Measurements from ENCODE around the gene RHD. TPM values are rescaled to one million over a fixed set of nuclear protein-coding genes. Genes with fewer than 3 reads are reported as not detected.

Gene RHD
- total RNA-seq, 1 donor from 2014 or later, result not detected

- Mint-ChIP-seq H3K36me3 (peaks cover 20% of the 10 kb centered on the region), H3K4me3 (no peak overlapping the region), H3K27me3 (no peaks in the 10 kb centered on the region), H3K27ac (no peak overlapping the region), H3K9me3 (no peaks in the 10 kb centered on the region), H3K4me1 (ENCODE audit: unreplicated experiment) (no peaks in the 10 kb centered on the region)
- no peak for TF ChIP-seq CTCF (conservative IDR thresholded peaks at IDR 0.05)
- no peak for DNase-seq (ENCODE audit: extremely low spot score, unreplicated experiment)
Measured at GRCh38 chr1:25347556-25347955, 75.2 kb downstream of the RHD start.

- H3K36me3 Mint-ChIP-seq, result peaks cover 15% of the 10 kb centered on the region
- H3K27me3 Mint-ChIP-seq, result no peaks in the 10 kb centered on the region
- H3K4me3 Mint-ChIP-seq, result no peak overlapping the region
- H3K9me3 Mint-ChIP-seq, result no peaks in the 10 kb centered on the region
- no peak overlapping the region for H3K27ac Mint-ChIP-seq
- DNase-seq (ENCODE audit: extremely low spot score, unreplicated experiment), result no peak
- H3K4me1 Mint-ChIP-seq (ENCODE audit: unreplicated experiment), result no peaks in the 10 kb centered on the region
- TF ChIP-seq CTCF (conservative IDR thresholded peaks at IDR 0.05), result no peak
Measured at GRCh38 chr1:25349606-25350005, 77.3 kb downstream of the RHD start.

- TF ChIP-seq CTCF (conservative IDR thresholded peaks at IDR 0.05), result no peak
- Mint-ChIP-seq H3K27me3 (no peaks in the 10 kb centered on the region), H3K4me3 (no peak overlapping the region), H3K36me3 (peaks cover 25% of the 10 kb centered on the region), H3K27ac (no peak overlapping the region), H3K9me3 (no peaks in the 10 kb centered on the region), H3K4me1 (ENCODE audit: unreplicated experiment) (no peaks in the 10 kb centered on the region)
- DNase-seq (ENCODE audit: extremely low spot score, unreplicated experiment), result no peak
Measured at GRCh38 chr1:25355841-25356395, 83.6 kb downstream of the RHD start.

GRCh38 chr1:25356441-25356840, 84.1 kb downstream of the RHD start:
- Mint-ChIP-seq H3K9me3 (no peaks in the 10 kb centered on the region), H3K4me1 (ENCODE audit: unreplicated experiment) (no peaks in the 10 kb centered on the region), H3K36me3 (peaks cover 29% of the 10 kb centered on the region), H3K27me3 (no peaks in the 10 kb centered on the region), H3K4me3 (no peak overlapping the region), H3K27ac (no peak overlapping the region)
- TF ChIP-seq CTCF (conservative IDR thresholded peaks at IDR 0.05), result no peak
- no peak for DNase-seq (ENCODE audit: extremely low spot score, unreplicated experiment)

GRCh38 chr1:25356848-25357247, 84.5 kb downstream of the RHD start:
- no peak for TF ChIP-seq CTCF (conservative IDR thresholded peaks at IDR 0.05)
- H3K27me3 Mint-ChIP-seq, result no peaks in the 10 kb centered on the region
- no peak for DNase-seq (ENCODE audit: extremely low spot score, unreplicated experiment)
- no peak overlapping the region for H3K4me3 Mint-ChIP-seq
- peaks cover 30% of the 10 kb centered on the region for H3K36me3 Mint-ChIP-seq
- no peaks in the 10 kb centered on the region for H3K4me1 Mint-ChIP-seq (ENCODE audit: unreplicated experiment)
- H3K27ac Mint-ChIP-seq, result no peak overlapping the region
- no peaks in the 10 kb centered on the region for H3K9me3 Mint-ChIP-seq

Data from type B pancreatic cell (in vitro differentiated cells).